Skeletal muscle tissue (tissue), 4 donors: ENCODE data around the gene SENP3. TPM values are rescaled to one million over a fixed set of nuclear protein-coding genes. Genes with fewer than 3 reads are reported as not detected.

Source experiments
- H3K27ac ChIP-seq: one replicate; pipeline ENCODE4 v1.7.0; 2013; ENCODE audit warnings: mild to moderate bottlenecking, low read depth, low read length, inconsistent platforms
- H3K27me3 ChIP-seq, 3 donors: one replicate each; pipeline ENCODE4 v1.7.0; 2013; ENCODE audit warnings: low read length in 3 of 3; ENCODE audit not compliant: control insufficient read depth in 3 of 3, insufficient read depth in 3 of 3
- H3K36me3 ChIP-seq, 3 donors: one replicate each; pipeline ENCODE4 v1.7.0; 2013; ENCODE audit warnings: low read length in 3 of 3; ENCODE audit not compliant: control insufficient read depth in 3 of 3, insufficient read depth in 3 of 3
- H3K4me1 ChIP-seq, 3 donors: one replicate each; pipeline ENCODE4 v1.7.0; 2013; ENCODE audit warnings: low read length in 3 of 3, mild to moderate bottlenecking in 3 of 3; ENCODE audit not compliant: control insufficient read depth in 3 of 3, insufficient read depth in 3 of 3
- H3K4me3 ChIP-seq, 3 donors: one replicate each; pipeline ENCODE4 v1.7.0; 2013; ENCODE audit warnings: low read length in 3 of 3
- H3K9ac ChIP-seq, 3 donors: one replicate each; pipeline ENCODE4 v1.7.0; 2013; ENCODE audit warnings: low read length in 3 of 3, mild to moderate bottlenecking in 3 of 3, moderate library complexity in 2 of 3, low read depth in 1 of 3
- H3K9me3 ChIP-seq, 3 donors: one replicate each; pipeline ENCODE4 v1.7.0; 2013; ENCODE audit warnings: low read length in 3 of 3; ENCODE audit not compliant: control insufficient read depth in 3 of 3
- total RNA-seq: library from RNA; depleted of rRNA; stranded (reverse); fragments of >200 nt; gene quantifications from one replicate; pipeline ENCODE4 v1.2.3, GENCODE V29; 2014
- donor health status: Osteomylitis.

Gene SENP3
- total RNA-seq, 1 donor from 2014 or later, result 31.3 TPM

- Histone ChIP-seq H3K4me1 (peaks cover 46 to 65% (median 47%) of the 10 kb centered on the region in 3 donors), H3K36me3 (peaks cover 14 to 23% (median 21%) of the 10 kb centered on the region in 3 donors), H3K9me3 (no peaks in the 10 kb centered on the region), H3K4me3 (peak within 1 kb of the TSS; percentile 82 to 98 (median 87)), H3K27me3 (no peaks in the 10 kb centered on the region), H3K9ac (peak within 1 kb of the TSS; percentile 87 to 97 (median 90)), H3K27ac (peak within 1 kb of the TSS; percentile 89)
These were observed 21.8 kb downstream of the SENP3 start, which contains the start of gene MPDU1 for GRCh38 chr17:7583253-7584109. Gene MPDU1 (plus strand): TSS chr17:7583852. CDS start chr17:7583863, 11 bp downstream.

GRCh38 chr17:7586673-7587419 is 25.1 kb downstream of the SENP3 start:
- Histone ChIP-seq H3K4me1 (peaks cover 33 to 56% (median 42%) of the 10 kb centered on the region in 3 donors), H3K9ac (peak overlapping the region in 1 of 3 donors; percentile 10), H3K9me3 (no peaks in the 10 kb centered on the region), H3K4me3 (no peak overlapping the region), H3K27me3 (no peaks in the 10 kb centered on the region), H3K36me3 (peaks cover 12 to 25% (median 22%) of the 10 kb centered on the region in 3 donors), H3K27ac (no peak overlapping the region)

- Histone ChIP-seq H3K9me3 (no peaks in the 10 kb centered on the region), H3K36me3 (peaks cover 19 to 32% (median 30%) of the 10 kb centered on the region in 3 donors), H3K27ac (no peak overlapping the region), H3K27me3 (no peaks in the 10 kb centered on the region), H3K4me1 (peaks cover 26 to 49% (median 35%) of the 10 kb centered on the region in 3 donors), H3K9ac (no peak overlapping the region), H3K4me3 (no peak overlapping the region)
These were observed 25.9 kb downstream of the SENP3 start for GRCh38 chr17:7587420-7588151.

GRCh38 chr17:7588553-7589203 is 27.0 kb downstream of the SENP3 start:
- H3K4me3 ChIP-seq, result peak overlapping the region; percentile 46 to 67 (median 54)
- H3K27me3 ChIP-seq, result no peaks in the 10 kb centered on the region
- H3K9me3 ChIP-seq, result no peaks in the 10 kb centered on the region
- H3K27ac ChIP-seq, result peak overlapping the region; percentile 47
- H3K9ac ChIP-seq, result peak overlapping the region in 2 of 3 donors; percentile 77 to 79
- peaks cover 19 to 40% (median 26%) of the 10 kb centered on the region in 3 donors for H3K4me1 ChIP-seq
- H3K36me3 ChIP-seq, result peaks cover 30 to 43% (median 39%) of the 10 kb centered on the region in 3 donors

GRCh38 chr17:7589204-7589868 is 27.6 kb downstream of the SENP3 start:
- H3K4me3 ChIP-seq, result peak overlapping the region; percentile 46 to 67 (median 54)
- peaks cover 17 to 38% (median 24%) of the 10 kb centered on the region in 3 donors for H3K4me1 ChIP-seq
- peaks cover 37 to 50% (median 46%) of the 10 kb centered on the region in 3 donors for H3K36me3 ChIP-seq
- no peaks in the 10 kb centered on the region for H3K27me3 ChIP-seq
- H3K27ac ChIP-seq, result peak overlapping the region; percentile 47
- peak overlapping the region; percentile 58 to 79 (median 77) for H3K9ac ChIP-seq
- H3K9me3 ChIP-seq, result no peaks in the 10 kb centered on the region

- no peaks in the 10 kb centered on the region for H3K27me3 ChIP-seq
- no peaks in the 10 kb centered on the region for H3K9me3 ChIP-seq
- peak within 1 kb of the TSS; percentile 46 to 67 (median 54) for H3K4me3 ChIP-seq
- H3K27ac ChIP-seq, result peak within 1 kb of the TSS; percentile 47
- peaks cover 44 to 57% (median 53%) of the 10 kb centered on the region in 3 donors for H3K36me3 ChIP-seq
- peak within 1 kb of the TSS; percentile 58 to 79 (median 77) for H3K9ac ChIP-seq
- H3K4me1 ChIP-seq, result peaks cover 11 to 30% (median 22%) of the 10 kb centered on the region in 3 donors
These were observed 28.4 kb downstream of the SENP3 start, which contains the start of gene SOX15 for GRCh38 chr17:7589891-7590691. Gene SOX15 (minus strand): TSS chr17:7590094. CDS start chr17:7589676, 418 bp downstream.

GRCh38 chr17:7590743-7591142 is 29.0 kb downstream of the SENP3 start:
- Histone ChIP-seq H3K9ac (peak overlapping the region in 1 of 3 donors; percentile 3), H3K27ac (peak overlapping the region; percentile 28), H3K4me1 (peaks cover 7 to 24% (median 22%) of the 10 kb centered on the region in 3 donors), H3K27me3 (no peaks in the 10 kb centered on the region), H3K36me3 (peaks cover 51 to 64% (median 60%) of the 10 kb centered on the region in 3 donors), H3K9me3 (no peaks in the 10 kb centered on the region), H3K4me3 (no peak overlapping the region)

GRCh38 chr17:7591596-7591995 is 29.9 kb downstream of the SENP3 start:
- H3K4me1 ChIP-seq, result peaks cover 7 to 22% (median 22%) of the 10 kb centered on the region in 3 donors
- no peak overlapping the region for H3K27ac ChIP-seq
- H3K9me3 ChIP-seq, result no peaks in the 10 kb centered on the region
- H3K36me3 ChIP-seq, result peaks cover 57 to 68% (median 66%) of the 10 kb centered on the region in 3 donors
- no peak overlapping the region for H3K9ac ChIP-seq
- no peak overlapping the region for H3K4me3 ChIP-seq
- no peaks in the 10 kb centered on the region for H3K27me3 ChIP-seq
